H9 (cell line): ENCODE results near the gene TTC23. TPM values are rescaled to one million over a fixed set of nuclear protein-coding genes. Genes with fewer than 3 reads are reported as not detected.

ENCODE experiments used
- DNase-seq: peaks from one replicate; pipeline ENCODE4 v3.0.0-alpha.2; 2017
- H2AFZ ChIP-seq: one replicate; pipeline ENCODE4 v1.6.1; 2013; ENCODE audit warnings: mild to moderate bottlenecking, low read length, control low read depth, moderate library complexity
- H2AK5ac ChIP-seq: 2 replicates; pipeline ENCODE4 v1.6.1; 2013; ENCODE audit warnings: low read length, control low read depth, mixed read lengths; ENCODE audit not compliant: insufficient read length
- H2BK120ac ChIP-seq: one replicate; pipeline ENCODE4 v1.6.1; 2013; ENCODE audit warnings: low read depth, mild to moderate bottlenecking, low read length, control low read depth, inconsistent platforms; ENCODE audit not compliant: poor library complexity, severe bottlenecking
- H2BK12ac ChIP-seq: 2 replicates; pipeline ENCODE4 v1.6.1; 2013; ENCODE audit warnings: low read length, control low read depth, mixed read lengths, low read depth; ENCODE audit not compliant: insufficient read length
- H2BK15ac ChIP-seq: 2 replicates; pipeline ENCODE4 v1.6.1; 2013; ENCODE audit warnings: low read depth, low read length, control low read depth
- H2BK20ac ChIP-seq: one replicate; pipeline ENCODE4 v1.6.1; 2013; ENCODE audit warnings: low read depth, mild to moderate bottlenecking, low read length, control low read depth, inconsistent platforms; ENCODE audit not compliant: poor library complexity, severe bottlenecking
- H2BK5ac ChIP-seq: 2 replicates; pipeline ENCODE4 v1.6.1; 2013; ENCODE audit warnings: low read length, control low read depth, mixed read lengths; ENCODE audit not compliant: insufficient read length
- H3K14ac ChIP-seq: 2 replicates; pipeline ENCODE4 v1.6.1; 2013; ENCODE audit warnings: low read length, control low read depth; ENCODE audit not compliant: insufficient read depth
- H3K18ac ChIP-seq: 2 replicates; pipeline ENCODE4 v1.6.1; 2013; ENCODE audit warnings: low read depth, mild to moderate bottlenecking, mixed read lengths, low read length, control low read depth; ENCODE audit not compliant: insufficient read length
- H3K23ac ChIP-seq: 2 replicates; pipeline ENCODE4 v1.6.1; 2013; ENCODE audit warnings: low read length, control low read depth, mixed read lengths, low read depth; ENCODE audit not compliant: insufficient read length
- H3K23me2 ChIP-seq: 2 replicates; pipeline ENCODE4 v1.6.1; 2013; ENCODE audit warnings: low read depth, mild to moderate bottlenecking, mixed read lengths, low read length, control low read depth; ENCODE audit not compliant: insufficient read length, poor library complexity, severe bottlenecking
- H3K27ac ChIP-seq: 2 replicates; pipeline ENCODE4 v1.5.1; 2013; ENCODE audit warnings: low read length, control low read depth, mixed read lengths, low read depth; ENCODE audit not compliant: insufficient read length
- H3K27me3 ChIP-seq: 2 replicates; pipeline ENCODE4 v1.6.1; 2013; ENCODE audit warnings: low read length, control low read depth, inconsistent platforms; ENCODE audit not compliant: insufficient read depth
- H3K4ac ChIP-seq: 2 replicates; pipeline ENCODE4 v1.6.1; 2013; ENCODE audit warnings: low read depth, mild to moderate bottlenecking, control low read depth, inconsistent platforms, low read length, moderate library complexity
- H3K4me1 ChIP-seq: 2 replicates; pipeline ENCODE4 v1.6.1; 2013; ENCODE audit warnings: low read length, control low read depth, inconsistent platforms; ENCODE audit not compliant: insufficient read depth
- H3K4me2 ChIP-seq: 2 replicates; pipeline ENCODE4 v1.6.1; 2013; ENCODE audit warnings: low read length, control low read depth, mixed read lengths; ENCODE audit not compliant: insufficient read length, insufficient read depth
- H3K56ac ChIP-seq: 2 replicates; pipeline ENCODE4 v1.6.1; 2013; ENCODE audit warnings: low read depth, mild to moderate bottlenecking, mixed read lengths, low read length, control low read depth; ENCODE audit not compliant: insufficient read length
- H3K79me1 ChIP-seq: 2 replicates; pipeline ENCODE4 v1.6.1; 2013; ENCODE audit warnings: low read depth, mild to moderate bottlenecking, moderate library complexity, low read length, control low read depth, inconsistent platforms; ENCODE audit not compliant: insufficient read depth, poor library complexity, severe bottlenecking
- H3K79me2 ChIP-seq: 2 replicates; pipeline ENCODE4 v1.6.1; 2013; ENCODE audit warnings: low read length, control low read depth, inconsistent platforms; ENCODE audit not compliant: insufficient read depth
- H3K9ac ChIP-seq: 2 replicates; pipeline ENCODE4 v1.6.1; 2013; ENCODE audit warnings: low read length, control low read depth, mixed read lengths; ENCODE audit not compliant: insufficient read length; ENCODE audit errors: extremely low read depth
- H3K9me3 ChIP-seq: one replicate; pipeline ENCODE4 v1.6.1; 2013; ENCODE audit warnings: low read depth, low read length, inconsistent platforms; ENCODE audit not compliant: control insufficient read depth
- H3T11ph ChIP-seq: one replicate; pipeline ENCODE4 v1.6.1; 2013; ENCODE audit warnings: mild to moderate bottlenecking, low read length, control low read depth, inconsistent platforms
- H4K20me1 ChIP-seq: one replicate; pipeline ENCODE4 v1.6.1; 2013; ENCODE audit not compliant: control insufficient read depth, insufficient read length, insufficient read depth
- H4K5ac ChIP-seq: 2 replicates; pipeline ENCODE4 v1.6.1; 2013; ENCODE audit warnings: low read depth, mild to moderate bottlenecking, mixed read lengths, low read length, control low read depth; ENCODE audit not compliant: insufficient read length
- H4K8ac ChIP-seq: replicated peaks from 2 replicates; pipeline ENCODE4 v1.6.1; 2013; ENCODE audit warnings: low read length, control low read depth, mixed read lengths, low read depth; ENCODE audit not compliant: insufficient read length
- H4K91ac ChIP-seq: 2 replicates; pipeline ENCODE4 v1.6.1; 2013; ENCODE audit warnings: low read depth, mild to moderate bottlenecking, moderate library complexity, mixed read lengths, low read length, control low read depth; ENCODE audit not compliant: insufficient read length
- H3K27ac Mint-ChIP-seq, 3 experiments: 2 replicates in 2 of 3; 3 replicates in 1 of 3; pipeline ENCODE4 v1.8.0; 2020 to 2021; ENCODE audit warnings: mixed read lengths in 3 of 3, mild to moderate bottlenecking in 1 of 3, moderate library complexity in 1 of 3
- H3K27me3 Mint-ChIP-seq: 2 replicates; pipeline ENCODE4 v1.8.0; 2021; ENCODE audit warnings: low read depth, mild to moderate bottlenecking, moderate library complexity, mixed read lengths
- H3K36me3 Mint-ChIP-seq, 3 experiments: 2 replicates in 2 of 3; 3 replicates in 1 of 3; pipeline ENCODE4 v1.8.0; 2020 to 2021; ENCODE audit warnings: low read depth in 3 of 3, mixed read lengths in 3 of 3; ENCODE audit not compliant: insufficient read depth in 1 of 3
- H3K4me1 Mint-ChIP-seq, 2 experiments: 2 replicates each; pipeline ENCODE4 v1.8.0; 2020; ENCODE audit warnings: mixed read lengths in 2 of 2
- H3K4me3 Mint-ChIP-seq, 2 experiments: 2 replicates in 1 of 2; 3 replicates in 1 of 2; pipeline ENCODE4 v1.8.0; 2020 to 2021; ENCODE audit warnings: mild to moderate bottlenecking in 2 of 2, mixed read lengths in 2 of 2, moderate library complexity in 1 of 2
- H3K9me3 Mint-ChIP-seq, 2 experiments: 2 replicates in 1 of 2; 3 replicates in 1 of 2; pipeline ENCODE4 v1.8.0; 2020; ENCODE audit warnings: mild to moderate bottlenecking in 2 of 2, mixed read lengths in 2 of 2, moderate library complexity in 1 of 2
- WGBS: extraction: QIAGEN DNeasy Blood & Tissue Kit; methylation state at CpG from one replicate; pipeline ENCODE4 v1.1.7; 2013; ENCODE audit warnings: missing lambda C conversion rate, low lambda C conversion rate, mixed read lengths; ENCODE audit not compliant: insufficient read length; ENCODE audit errors: extremely low coverage; 5-methylcytosine and 5-hydroxymethylcytosine counted together
- total RNA-seq: library from RNA; stranded (reverse); gene quantifications from 2 replicates; pipeline ENCODE4 v1.2.1, GENCODE V29; 2021
- TF ChIP-seq, protein P1 (sequence below): fragments of 200-600 bp; sonication (generic); conservative IDR thresholded peaks from 3 replicates; pipeline ENCODE4 v1.8.0; 2021; ENCODE audit warnings: antibody characterized with exemption, mild to moderate bottlenecking

The TTC23 gene
- total RNA-seq, 1 experiment from 2014 or later = 14.3 TPM

GRCh38 chr15:99279827-99280226 is 30.4 kb upstream of the TTC23 start:
- H3K23me2 ChIP-seq = no peaks in the 10 kb centered on the region
- no peak overlapping the region for H3K14ac ChIP-seq
- H2AFZ ChIP-seq = no peak overlapping the region
- H3K56ac ChIP-seq = no peak overlapping the region
- no peak overlapping the region for H3K4me2 ChIP-seq
- H3K23ac ChIP-seq = no peak overlapping the region
- H4K20me1 ChIP-seq = no peaks in the 10 kb centered on the region
- H3K4me1 ChIP-seq = no peaks in the 10 kb centered on the region
- TF ChIP-seq, protein P1, sequence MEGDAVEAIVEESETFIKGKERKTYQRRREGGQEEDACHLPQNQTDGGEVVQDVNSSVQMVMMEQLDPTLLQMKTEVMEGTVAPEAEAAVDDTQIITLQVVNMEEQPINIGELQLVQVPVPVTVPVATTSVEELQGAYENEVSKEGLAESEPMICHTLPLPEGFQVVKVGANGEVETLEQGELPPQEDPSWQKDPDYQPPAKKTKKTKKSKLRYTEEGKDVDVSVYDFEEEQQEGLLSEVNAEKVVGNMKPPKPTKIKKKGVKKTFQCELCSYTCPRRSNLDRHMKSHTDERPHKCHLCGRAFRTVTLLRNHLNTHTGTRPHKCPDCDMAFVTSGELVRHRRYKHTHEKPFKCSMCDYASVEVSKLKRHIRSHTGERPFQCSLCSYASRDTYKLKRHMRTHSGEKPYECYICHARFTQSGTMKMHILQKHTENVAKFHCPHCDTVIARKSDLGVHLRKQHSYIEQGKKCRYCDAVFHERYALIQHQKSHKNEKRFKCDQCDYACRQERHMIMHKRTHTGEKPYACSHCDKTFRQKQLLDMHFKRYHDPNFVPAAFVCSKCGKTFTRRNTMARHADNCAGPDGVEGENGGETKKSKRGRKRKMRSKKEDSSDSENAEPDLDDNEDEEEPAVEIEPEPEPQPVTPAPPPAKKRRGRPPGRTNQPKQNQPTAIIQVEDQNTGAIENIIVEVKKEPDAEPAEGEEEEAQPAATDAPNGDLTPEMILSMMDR = no peak
- no peak overlapping the region for H2BK15ac ChIP-seq
- H3K4me1 Mint-ChIP-seq = peaks cover 8% of the 10 kb centered on the region in 2 experiments
- H3K36me3 Mint-ChIP-seq = no peaks in the 10 kb centered on the region
- no peak overlapping the region for H2BK5ac ChIP-seq
- WGBS = no CpG with 5 or more reads among the region's 3 CpGs
- no peak overlapping the region for H3K4ac ChIP-seq
- no peak for DNase-seq
- H4K91ac ChIP-seq = no peak overlapping the region
- no peak overlapping the region for H3K27ac Mint-ChIP-seq
- no peaks in the 10 kb centered on the region for H3K27me3 ChIP-seq
- no peak overlapping the region for H3K9ac ChIP-seq
- H4K5ac ChIP-seq = no peak overlapping the region
- no peak overlapping the region for H2BK12ac ChIP-seq
- no peak overlapping the region for H3K4me3 Mint-ChIP-seq
- no peak overlapping the region for H3K18ac ChIP-seq
- no peak overlapping the region for H3T11ph ChIP-seq
- H2AK5ac ChIP-seq = no peak overlapping the region
- no peaks in the 10 kb centered on the region for H3K79me2 ChIP-seq
- no peaks in the 10 kb centered on the region for H3K79me1 ChIP-seq
- H2BK120ac ChIP-seq = no peak overlapping the region
- H2BK20ac ChIP-seq = no peak overlapping the region
- H3K27me3 Mint-ChIP-seq = no peaks in the 10 kb centered on the region
- no peak overlapping the region for H4K8ac ChIP-seq
- no peaks in the 10 kb centered on the region for H3K9me3 ChIP-seq
- no peaks in the 10 kb centered on the region for H3K9me3 Mint-ChIP-seq
- no peak overlapping the region for H3K27ac ChIP-seq
